Thymus (tissue), 11 donors: Measurements from ENCODE around the gene SLC6A3. TPM values are rescaled to one million over a fixed set of nuclear protein-coding genes. Genes with fewer than 3 reads are reported as not detected.

Source experiments
- DNase-seq, 9 donors: peaks; one replicate each; pipeline ENCODE4 v3.0.0-alpha.2; 2013; ENCODE audit warnings: low spot score in 9 of 9, low read depth in 6 of 9, missing footprints in 1 of 9
- H3K27ac ChIP-seq, 2 donors: one replicate each; pipeline ENCODE4 v1.5.1; 2013; ENCODE audit warnings: control low read depth in 1 of 2, low read depth in 1 of 2, low read length in 1 of 2, mild to moderate bottlenecking in 1 of 2, moderate library complexity in 1 of 2
- H3K27me3 ChIP-seq, 2 donors: one replicate each; pipeline ENCODE4 v1.5.1; 2013; ENCODE audit warnings: low read length in 1 of 2; ENCODE audit not compliant: control insufficient read depth in 2 of 2, insufficient read depth in 1 of 2
- H3K36me3 ChIP-seq, 2 donors: one replicate each; pipeline ENCODE4 v1.5.1; 2013; ENCODE audit warnings: low read length in 1 of 2, mild to moderate bottlenecking in 1 of 2, moderate library complexity in 1 of 2; ENCODE audit not compliant: control insufficient read depth in 2 of 2, insufficient read depth in 2 of 2
- H3K4me1 ChIP-seq, 2 donors: one replicate each; pipeline ENCODE4 v1.5.1; 2013; ENCODE audit warnings: low read length in 2 of 2; ENCODE audit not compliant: control insufficient read depth in 2 of 2, insufficient read depth in 2 of 2
- H3K4me3 ChIP-seq, 2 donors: one replicate each; pipeline ENCODE4 v1.5.1; 2013; ENCODE audit warnings: low read length in 2 of 2, control low read depth in 1 of 2, mild to moderate bottlenecking in 1 of 2
- H3K9me3 ChIP-seq, 2 donors: one replicate each; pipeline ENCODE4 v1.5.1; 2013; ENCODE audit warnings: low read length in 1 of 2, mild to moderate bottlenecking in 1 of 2; ENCODE audit not compliant: control insufficient read depth in 2 of 2, insufficient read depth in 1 of 2
- WGBS: extraction: QIAGEN DNeasy Blood & Tissue Kit; methylation state at CpG from one replicate; pipeline ENCODE4 v1.1.7; 2013; 5-methylcytosine and 5-hydroxymethylcytosine counted together
- polyA plus RNA-seq: library from polyadenylated mRNA; stranded (reverse); fragments of 200-250 nt; gene quantifications from one replicate; pipeline ENCODE4 v1.2.3, GENCODE V29; 2013
- total RNA-seq: library from RNA; stranded (reverse); fragments of 120-200 nt; gene quantifications from one replicate; pipeline ENCODE4 v1.2.4, GENCODE V29; 2013
- donor health status: healthy.

The SLC6A3 gene
- total and polyA plus RNA-seq, 2 donors: 0.33 to 14.9 TPM

GRCh38 chr5:1436036-1436435 is 9.2 kb downstream of the SLC6A3 start:
- Histone ChIP-seq H3K27ac (no peak overlapping the region), H3K9me3 (peaks cover 0 to 27% of the 10 kb centered on the region in 2 donors), H3K4me1 (no peaks in the 10 kb centered on the region), H3K27me3 (peaks cover 0 to 11% of the 10 kb centered on the region in 2 donors), H3K36me3 (no peaks in the 10 kb centered on the region), H3K4me3 (no peak overlapping the region)
- 91% methylated on average over 10 of the region's 10 CpGs for WGBS
- no peak for DNase-seq

- Histone ChIP-seq H3K27ac (no peak overlapping the region), H3K27me3 (peaks cover 0 to 10% of the 10 kb centered on the region in 2 donors), H3K4me3 (no peak overlapping the region), H3K4me1 (no peaks in the 10 kb centered on the region), H3K36me3 (no peaks in the 10 kb centered on the region), H3K9me3 (peaks cover 0 to 33% of the 10 kb centered on the region in 2 donors)
- 92% methylated on average over 2 of the region's 2 CpGs for WGBS
- no peak for DNase-seq
These were observed 9.9 kb downstream of the SLC6A3 start for GRCh38 chr5:1435369-1435768.

DNA sequence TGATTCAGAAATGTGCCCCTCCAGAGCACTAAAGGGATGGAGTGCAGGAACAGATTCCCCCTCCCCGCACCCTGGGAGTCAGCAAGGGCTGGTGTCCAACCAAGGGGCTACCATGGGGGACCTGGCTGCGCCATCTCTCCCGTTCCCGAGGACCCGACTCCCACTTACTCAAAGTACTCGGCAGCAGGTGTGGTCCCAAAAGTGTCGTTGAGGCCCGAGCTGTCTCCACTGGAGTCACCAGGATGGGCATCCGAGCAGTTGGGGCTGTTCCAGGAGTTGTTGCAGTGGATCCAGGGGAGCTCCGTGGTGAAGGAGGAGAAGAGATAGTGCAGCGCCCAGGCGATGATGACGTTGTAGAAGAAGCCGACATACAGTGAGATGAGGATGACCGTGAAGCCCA is 12.9 kb downstream of the SLC6A3 start:
- no peak for DNase-seq
- peaks cover 2 to 54% of the 10 kb centered on the region in 2 donors for H3K9me3 ChIP-seq

DNA sequence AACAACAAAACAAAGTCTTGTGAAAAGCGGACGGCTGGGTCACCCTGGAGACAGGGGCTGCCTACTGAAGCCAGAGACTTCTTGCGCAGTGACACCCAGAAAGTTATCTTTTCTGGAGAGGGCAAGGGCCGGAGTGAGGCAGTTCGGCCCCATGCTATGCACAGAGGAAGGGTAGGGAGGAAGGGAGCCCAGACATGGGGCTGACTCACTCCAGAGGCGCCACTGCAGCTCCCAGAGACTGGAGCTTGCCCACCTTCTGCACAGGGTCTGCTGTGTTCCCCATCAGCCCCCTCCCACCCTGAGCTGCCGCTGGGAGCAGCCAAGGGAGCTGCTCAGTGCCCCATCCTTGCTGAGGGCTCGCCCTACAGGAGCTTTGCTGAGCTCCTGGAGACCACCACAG is 13.3 kb downstream of the SLC6A3 start:
- Histone ChIP-seq H3K27ac (no peak overlapping the region), H3K4me3 (no peak overlapping the region), H3K4me1 (no peaks in the 10 kb centered on the region), H3K9me3 (peaks cover 2 to 54% of the 10 kb centered on the region in 2 donors), H3K36me3 (no peaks in the 10 kb centered on the region), H3K27me3 (no peaks in the 10 kb centered on the region)
- DNase-seq: no peak
- 88% methylated on average over 8 of the region's 8 CpGs for WGBS

More for the DNA sequence above, 12.9 kb downstream of the SLC6A3 start:
- H3K36me3 ChIP-seq: no peaks in the 10 kb centered on the region
- no peak overlapping the region for H3K4me3 ChIP-seq
- H3K4me1 ChIP-seq: no peaks in the 10 kb centered on the region
- H3K27me3 ChIP-seq: peaks cover 0 to under 1% of the 10 kb centered on the region in 2 donors
- WGBS: 98% methylated on average over 15 of the region's 15 CpGs
- no peak overlapping the region for H3K27ac ChIP-seq

- H3K9me3 ChIP-seq: peaks cover 4 to 54% of the 10 kb centered on the region in 2 donors
- no peak overlapping the region for H3K4me3 ChIP-seq
- no peaks in the 10 kb centered on the region for H3K4me1 ChIP-seq
- no peak overlapping the region for H3K27ac ChIP-seq
- H3K27me3 ChIP-seq: no peaks in the 10 kb centered on the region
- WGBS: 92% methylated on average over 33 of the region's 33 CpGs
- no peak for DNase-seq
- H3K36me3 ChIP-seq: no peaks in the 10 kb centered on the region
These were observed 14.0 kb downstream of the SLC6A3 start for GRCh38 chr5:1431021-1431811.

GRCh38 chr5:1430121-1430795 is 15.0 kb downstream of the SLC6A3 start:
- Histone ChIP-seq H3K4me1 (no peaks in the 10 kb centered on the region), H3K9me3 (peaks cover 4 to 54% of the 10 kb centered on the region in 2 donors), H3K36me3 (no peaks in the 10 kb centered on the region), H3K4me3 (no peak overlapping the region), H3K27me3 (no peaks in the 10 kb centered on the region), H3K27ac (no peak overlapping the region)
- WGBS: 93% methylated on average over 26 of the region's 26 CpGs
- no peak for DNase-seq

DNA sequence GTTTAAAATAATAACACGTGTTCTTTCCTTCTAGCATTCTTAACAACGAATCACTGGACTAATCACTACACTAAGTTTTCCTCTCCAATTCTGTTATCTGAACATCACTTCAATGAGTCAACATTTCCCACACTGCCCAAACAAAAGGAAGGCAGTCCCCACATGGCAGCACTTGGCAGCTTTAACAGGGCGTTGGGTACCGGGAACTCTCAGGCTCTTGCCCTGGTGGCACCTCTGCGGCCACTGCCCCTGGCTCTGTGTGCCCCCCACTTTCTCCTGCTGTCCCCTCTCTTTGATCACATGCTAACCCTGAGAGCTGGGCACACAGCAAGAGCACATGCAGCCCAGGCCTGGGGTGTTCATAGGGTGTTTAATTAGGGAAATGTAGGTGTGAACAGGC is 15.7 kb downstream of the SLC6A3 start:
- DNase-seq: no peak
- 97% methylated on average over 5 of the region's 5 CpGs for WGBS
- no peaks in the 10 kb centered on the region for H3K27me3 ChIP-seq
- peaks cover 4 to 54% of the 10 kb centered on the region in 2 donors for H3K9me3 ChIP-seq
- no peak overlapping the region for H3K4me3 ChIP-seq
- H3K27ac ChIP-seq: no peak overlapping the region
- no peaks in the 10 kb centered on the region for H3K4me1 ChIP-seq
- H3K36me3 ChIP-seq: no peaks in the 10 kb centered on the region

GRCh38 chr5:1429066-1429465 is 16.2 kb downstream of the SLC6A3 start:
- Histone ChIP-seq H3K4me3 (no peak overlapping the region), H3K4me1 (no peaks in the 10 kb centered on the region), H3K36me3 (no peaks in the 10 kb centered on the region), H3K9me3 (peaks cover 4 to 54% of the 10 kb centered on the region in 2 donors), H3K27me3 (no peaks in the 10 kb centered on the region), H3K27ac (no peak overlapping the region)
- WGBS: 90% methylated on average over 7 of the region's 7 CpGs
- no peak for DNase-seq

DNA sequence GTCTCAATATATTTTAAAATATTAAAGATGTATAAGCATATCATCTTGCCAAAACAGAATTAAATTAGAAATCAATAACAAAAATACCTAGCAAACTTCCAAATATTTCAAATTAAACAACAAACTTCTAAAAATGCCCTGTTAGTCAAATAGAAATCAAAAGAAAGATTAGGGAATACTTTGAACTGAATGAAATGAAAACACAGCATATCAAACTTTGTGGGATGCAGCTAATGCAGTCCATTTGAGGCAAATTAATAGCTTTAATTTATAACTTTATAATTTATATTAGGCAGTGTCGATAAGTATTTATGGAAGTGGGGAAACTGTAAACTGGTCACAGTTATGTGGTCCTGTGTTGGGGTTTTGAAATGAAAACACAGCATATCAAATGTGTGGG is 17.1 kb downstream of the SLC6A3 start:
- Histone ChIP-seq H3K27me3 (no peaks in the 10 kb centered on the region), H3K9me3 (peaks cover 4 to 47% of the 10 kb centered on the region in 2 donors), H3K27ac (no peak overlapping the region), H3K4me3 (no peak overlapping the region), H3K4me1 (no peaks in the 10 kb centered on the region), H3K36me3 (no peaks in the 10 kb centered on the region)
- 96% methylated on average over 1 of the region's 1 CpG for WGBS
- DNase-seq: no peak
